Thymus (tissue), 14 donors: Measurements from ENCODE around the gene NR1I2. TPM values are rescaled to one million over a fixed set of nuclear protein-coding genes. Genes with fewer than 3 reads are reported as not detected.

ENCODE experiments used
- DNase-seq, 9 donors: peaks; one replicate each; pipeline ENCODE4 v3.0.0-alpha.2; 2013; ENCODE audit warnings: low spot score in 9 of 9, low read depth in 6 of 9, missing footprints in 1 of 9
- H3K27ac ChIP-seq, 2 donors: one replicate each; pipeline ENCODE4 v1.5.1; 2013; ENCODE audit warnings: control low read depth in 1 of 2, low read depth in 1 of 2, low read length in 1 of 2, mild to moderate bottlenecking in 1 of 2, moderate library complexity in 1 of 2
- H3K27me3 ChIP-seq, 2 donors: one replicate each; pipeline ENCODE4 v1.5.1; 2013; ENCODE audit warnings: low read length in 1 of 2; ENCODE audit not compliant: control insufficient read depth in 2 of 2, insufficient read depth in 1 of 2
- H3K36me3 ChIP-seq, 2 donors: one replicate each; pipeline ENCODE4 v1.5.1; 2013; ENCODE audit warnings: low read length in 1 of 2, mild to moderate bottlenecking in 1 of 2, moderate library complexity in 1 of 2; ENCODE audit not compliant: control insufficient read depth in 2 of 2, insufficient read depth in 2 of 2
- H3K4me1 ChIP-seq, 2 donors: one replicate each; pipeline ENCODE4 v1.5.1; 2013; ENCODE audit warnings: low read length in 2 of 2; ENCODE audit not compliant: control insufficient read depth in 2 of 2, insufficient read depth in 2 of 2
- H3K4me3 ChIP-seq, 2 donors: one replicate each; pipeline ENCODE4 v1.5.1; 2013; ENCODE audit warnings: low read length in 2 of 2, control low read depth in 1 of 2, mild to moderate bottlenecking in 1 of 2
- H3K9me3 ChIP-seq, 2 donors: one replicate each; pipeline ENCODE4 v1.5.1; 2013; ENCODE audit warnings: low read length in 1 of 2, mild to moderate bottlenecking in 1 of 2; ENCODE audit not compliant: control insufficient read depth in 2 of 2, insufficient read depth in 1 of 2
- WGBS: extraction: QIAGEN DNeasy Blood & Tissue Kit; methylation state at CpG from one replicate; pipeline ENCODE4 v1.1.7; 2013; 5-methylcytosine and 5-hydroxymethylcytosine counted together
- long read RNA-seq, 10 donors: transcript quantifications; one replicate each; lab custom pipeline, GENCODE V29; 2026
- polyA plus RNA-seq: library from polyadenylated mRNA; stranded (reverse); fragments of 200-250 nt; gene quantifications from one replicate; pipeline ENCODE4 v1.2.3, GENCODE V29; 2013
- total RNA-seq: library from RNA; stranded (reverse); fragments of 120-200 nt; gene quantifications from one replicate; pipeline ENCODE4 v1.2.4, GENCODE V29; 2013
- donor health status: healthy.

NR1I2 gene
- total RNA-seq (0.14 TPM), polyA plus RNA-seq (0.21 TPM)
- long read RNA-seq, donor 1: 0 reads
- long read RNA-seq, donor 2: 0 reads
- long read RNA-seq, donor 3: 0 reads
- long read RNA-seq, donor 4: 0 reads
- long read RNA-seq, donor 5: 0 reads
- long read RNA-seq, donor 6: 0 reads
- long read RNA-seq, donor 7: 0 reads
- long read RNA-seq, donor 8: 0 reads
- long read RNA-seq, donor 9: 0 reads
- long read RNA-seq, donor 10: 0 reads

DNA sequence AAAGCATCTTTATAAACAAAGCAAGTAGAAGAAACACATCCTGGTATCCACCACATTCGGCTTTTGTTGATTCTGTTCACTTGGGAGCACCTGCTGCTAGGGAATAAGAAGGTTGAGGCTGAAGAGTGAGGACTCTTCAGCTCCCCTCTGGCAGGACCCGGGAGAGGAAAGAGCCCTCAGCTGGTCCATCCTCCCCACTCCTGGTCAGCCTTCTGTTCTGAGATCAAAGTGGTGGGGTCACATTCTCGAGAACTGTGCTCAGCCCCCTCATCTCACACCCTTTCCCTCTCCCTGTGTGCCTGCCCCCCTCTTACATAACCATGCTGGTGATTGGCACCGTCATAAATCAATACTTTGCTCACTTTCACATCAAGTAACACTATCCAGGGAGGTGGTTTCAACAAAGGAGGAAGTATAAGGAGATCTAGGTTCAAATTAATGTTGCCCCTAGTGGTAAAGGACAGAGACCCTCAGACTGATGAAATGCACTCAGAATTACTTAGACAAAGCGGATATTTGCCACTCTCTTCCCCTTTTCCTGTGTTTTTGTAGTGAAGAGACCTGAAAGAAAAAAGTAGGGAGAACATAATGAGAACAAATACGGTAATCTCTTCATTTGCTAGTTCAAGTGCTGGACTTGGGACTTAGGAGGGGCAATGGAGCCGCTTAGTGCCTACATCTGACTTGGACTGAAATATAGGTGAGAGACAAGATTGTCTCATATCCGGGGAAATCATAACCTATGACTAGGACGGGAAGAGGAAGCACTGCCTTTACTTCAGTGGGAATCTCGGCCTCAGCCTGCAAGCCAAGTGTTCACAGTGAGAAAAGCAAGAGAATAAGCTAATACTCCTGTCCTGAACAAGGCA lies at the start of gene NR1I2:
TSS of gene NR1I2 (plus strand) at position 772 of the 869 bp plus-strand sequence.
- Histone ChIP-seq H3K4me1 (no peaks in the 10 kb centered on the region), H3K27me3 (no peaks in the 10 kb centered on the region), H3K4me3 (no peak within 1 kb of the TSS), H3K27ac (no peak within 1 kb of the TSS), H3K9me3 (no peaks in the 10 kb centered on the region), H3K36me3 (no peaks in the 10 kb centered on the region)
- no peak for DNase-seq
- WGBS: 96% methylated on average over 10 of the region's 10 CpGs

GRCh38 chr3:119733812-119734211 lies 48.1 kb upstream of the NR1I2 start:
- no peak for DNase-seq
- no peaks in the 10 kb centered on the region for H3K4me1 ChIP-seq
- H3K4me3 ChIP-seq: no peak overlapping the region
- H3K27ac ChIP-seq: no peak overlapping the region
- no peaks in the 10 kb centered on the region for H3K36me3 ChIP-seq
- H3K27me3 ChIP-seq: no peaks in the 10 kb centered on the region
- no peaks in the 10 kb centered on the region for H3K9me3 ChIP-seq
- 96% methylated on average over 5 of the region's 5 CpGs for WGBS

- H3K36me3 ChIP-seq: no peaks in the 10 kb centered on the region
- DNase-seq: no peak
- no peak overlapping the region for H3K27ac ChIP-seq
- H3K4me3 ChIP-seq: no peak overlapping the region
- no peaks in the 10 kb centered on the region for H3K9me3 ChIP-seq
- no peaks in the 10 kb centered on the region for H3K27me3 ChIP-seq
- no peaks in the 10 kb centered on the region for H3K4me1 ChIP-seq
Observed at GRCh38 chr3:119738741-119739140, 43.2 kb upstream of the NR1I2 start.

GRCh38 chr3:119741657-119742590 lies 40.0 kb upstream of the NR1I2 start:
- Histone ChIP-seq H3K27me3 (no peaks in the 10 kb centered on the region), H3K36me3 (no peaks in the 10 kb centered on the region), H3K4me3 (no peak overlapping the region), H3K27ac (no peak overlapping the region), H3K9me3 (no peaks in the 10 kb centered on the region), H3K4me1 (no peaks in the 10 kb centered on the region)
- WGBS: 83% methylated on average over 5 of the region's 5 CpGs
- no peak for DNase-seq

DNA sequence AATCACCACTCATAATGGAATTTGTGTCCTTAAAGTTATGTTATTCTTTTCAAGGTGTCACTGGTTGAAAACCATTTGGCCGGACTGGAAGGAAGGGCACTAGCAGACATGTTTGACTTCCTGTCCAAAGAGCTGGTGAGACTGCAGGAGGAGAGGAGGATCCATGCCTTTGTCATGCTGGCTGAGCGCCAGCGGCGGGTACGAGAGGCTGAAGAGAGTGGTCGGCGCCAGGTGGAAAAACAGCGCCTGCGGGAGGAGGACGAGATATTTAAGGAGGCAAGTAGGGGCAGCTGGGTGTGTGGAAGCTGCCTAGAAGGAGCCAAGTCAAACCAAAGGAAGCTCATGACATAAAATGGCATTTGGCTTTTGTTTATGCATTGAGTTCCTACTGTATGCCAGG lies 38.0 kb upstream of the NR1I2 start:
- no peaks in the 10 kb centered on the region for H3K36me3 ChIP-seq

DNA sequence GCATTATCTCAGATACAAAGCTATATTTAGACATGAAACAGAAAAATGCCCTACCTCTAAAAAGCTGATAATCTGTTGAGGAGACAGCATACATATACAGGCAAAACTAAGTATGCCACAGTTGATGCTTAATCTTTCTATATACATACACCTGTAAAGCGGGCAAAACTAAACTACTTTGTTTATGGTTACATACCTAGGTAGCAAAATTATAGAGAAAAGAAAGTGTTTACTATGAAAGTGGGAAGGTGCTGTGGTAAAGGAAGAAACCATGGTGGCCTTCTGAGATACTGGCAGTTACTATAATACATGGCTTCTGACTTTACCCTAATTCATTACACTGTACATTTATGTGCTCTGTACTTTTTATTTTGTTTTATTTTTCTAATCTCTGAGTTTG lies 36.0 kb upstream of the NR1I2 start:
- Histone ChIP-seq H3K9me3 (no peaks in the 10 kb centered on the region), H3K36me3 (no peaks in the 10 kb centered on the region), H3K27me3 (no peaks in the 10 kb centered on the region), H3K27ac (no peak overlapping the region), H3K4me3 (no peak overlapping the region), H3K4me1 (no peaks in the 10 kb centered on the region)
- DNase-seq: no peak
- 98% methylated on average over 1 of the region's 1 CpG for WGBS

More for the DNA sequence above, 38.0 kb upstream of the NR1I2 start:
- WGBS: 97% methylated on average over 10 of the region's 10 CpGs
- Histone ChIP-seq H3K27me3 (no peaks in the 10 kb centered on the region), H3K9me3 (no peaks in the 10 kb centered on the region), H3K4me3 (no peak overlapping the region), H3K4me1 (no peaks in the 10 kb centered on the region), H3K27ac (no peak overlapping the region)
- DNase-seq: no peak

- Histone ChIP-seq H3K27me3 (no peaks in the 10 kb centered on the region), H3K9me3 (no peaks in the 10 kb centered on the region), H3K27ac (no peak overlapping the region), H3K36me3 (no peaks in the 10 kb centered on the region), H3K4me1 (no peaks in the 10 kb centered on the region), H3K4me3 (no peak overlapping the region)
- no peak for DNase-seq
- WGBS: 82% methylated on average over 3 of the region's 3 CpGs
Observed at GRCh38 chr3:119746423-119746822, 35.5 kb upstream of the NR1I2 start.

DNA sequence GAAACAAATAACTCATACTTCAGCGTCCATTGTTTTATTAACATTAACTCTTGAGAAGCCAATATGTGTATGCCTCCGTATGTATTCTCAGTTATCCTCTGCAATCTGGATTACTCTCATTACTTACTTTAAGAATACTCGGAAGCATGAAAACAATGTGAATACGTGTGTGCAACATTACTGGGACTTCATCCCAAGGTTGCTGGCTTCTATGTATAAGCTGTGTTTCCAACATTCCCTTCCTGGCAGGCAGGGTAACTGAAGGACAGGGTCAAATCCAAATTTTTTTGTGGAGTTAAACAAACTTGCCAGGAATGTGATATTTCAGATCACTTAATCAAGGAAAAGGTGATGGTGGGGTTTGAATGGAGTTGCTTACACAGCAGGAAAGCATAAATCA lies 34.5 kb upstream of the NR1I2 start:
- DNase-seq: no peak
- H3K4me1 ChIP-seq: no peaks in the 10 kb centered on the region
- no peaks in the 10 kb centered on the region for H3K27me3 ChIP-seq
- H3K27ac ChIP-seq: no peak overlapping the region
- H3K36me3 ChIP-seq: no peaks in the 10 kb centered on the region
- WGBS: 96% methylated on average over 4 of the region's 4 CpGs
- H3K9me3 ChIP-seq: no peaks in the 10 kb centered on the region
- H3K4me3 ChIP-seq: no peak overlapping the region

DNA sequence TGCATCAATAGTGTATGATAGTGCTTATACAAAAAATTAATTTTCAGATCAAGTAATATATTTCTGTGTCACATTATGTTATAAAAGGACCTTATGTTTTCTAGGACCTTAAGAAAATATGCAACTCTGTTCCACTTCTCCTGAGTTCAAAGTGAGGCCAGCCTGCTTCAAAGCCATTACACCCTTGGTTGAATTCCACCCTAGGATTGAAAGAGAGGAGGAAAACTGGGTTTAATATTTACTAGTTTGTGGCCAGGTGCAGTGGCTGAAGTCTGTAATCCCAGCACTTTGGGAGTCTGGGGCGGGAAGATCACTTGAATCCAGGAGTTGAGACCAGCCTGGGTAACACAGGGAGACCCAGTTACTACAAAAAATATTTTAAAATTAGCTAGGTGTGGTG lies 32.9 kb upstream of the NR1I2 start:
- 88% methylated on average over 1 of the region's 1 CpG for WGBS
- Histone ChIP-seq H3K4me3 (no peak overlapping the region), H3K36me3 (no peaks in the 10 kb centered on the region), H3K27me3 (no peaks in the 10 kb centered on the region), H3K9me3 (no peaks in the 10 kb centered on the region), H3K27ac (no peak overlapping the region), H3K4me1 (no peaks in the 10 kb centered on the region)
- no peak for DNase-seq
